Embryonic facial prominence (tissue), 1 donor: ENCODE data around the gene ITGB3.

Experiments used
- DNase-seq: peaks from one replicate; pipeline ENCODE4 v3.0.0-alpha.2; 2016; ENCODE audit errors: extremely low spot score

ITGB3 gene

DNA sequence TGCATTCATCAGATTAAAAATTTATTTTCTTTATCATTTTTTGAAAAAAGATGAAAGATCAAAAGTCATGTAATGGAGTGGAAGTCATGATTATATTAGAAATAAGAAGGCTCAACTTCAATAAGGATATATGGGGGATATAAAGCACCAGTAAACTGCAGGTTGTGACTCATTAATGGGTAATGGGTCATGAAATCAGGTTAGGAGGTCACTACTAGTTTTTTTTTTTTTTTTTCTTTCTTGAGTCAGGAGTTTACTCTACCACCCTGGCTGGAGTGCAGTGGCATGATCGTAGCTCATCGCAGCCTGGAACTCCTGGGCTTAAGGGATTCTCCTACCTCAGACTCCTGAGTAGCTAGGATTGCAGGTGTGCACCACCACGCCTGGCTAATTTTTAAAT lies 84.4 kb downstream of the ITGB3 start:
- DNase-seq, result no peak

DNA sequence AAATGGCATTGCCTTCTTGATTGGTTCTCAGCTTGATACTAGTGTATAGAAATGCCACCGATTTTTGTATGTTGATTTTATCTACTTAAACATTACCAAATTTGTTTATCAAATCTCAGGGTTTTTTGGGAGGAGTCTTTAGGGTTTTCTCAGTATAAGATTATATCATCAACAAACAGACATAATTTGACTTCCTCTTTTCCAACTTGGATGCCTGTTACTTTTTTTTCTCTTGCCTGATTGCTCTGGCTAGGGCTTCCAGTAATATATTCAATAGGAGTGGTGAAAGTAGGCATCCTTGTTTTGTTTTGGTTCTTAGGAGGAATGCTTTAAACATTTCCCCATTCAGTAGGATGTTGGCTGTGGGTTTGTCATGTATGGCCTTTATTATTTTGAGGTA lies 99.2 kb downstream of the ITGB3 start:
- no peak for DNase-seq

DNA sequence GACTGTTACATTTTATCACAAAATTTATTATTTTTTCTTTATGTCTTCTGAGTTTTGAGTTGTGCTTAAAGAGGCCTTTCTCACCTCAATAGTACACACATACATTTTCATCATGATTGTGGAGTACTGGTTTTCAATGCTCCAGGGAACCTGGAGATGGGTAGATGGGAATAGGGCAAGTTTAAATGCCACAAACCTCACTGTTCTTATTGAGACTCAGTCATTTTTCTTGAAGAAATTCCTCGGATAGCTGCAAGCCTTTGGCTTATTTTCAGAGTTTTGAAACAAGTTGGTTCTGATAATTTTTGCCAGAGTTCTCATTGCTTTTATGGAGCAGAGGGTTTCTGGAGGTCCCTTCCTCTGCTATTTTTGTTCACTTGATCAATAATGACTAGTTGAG lies 105.0 kb downstream of the ITGB3 start:
- no peak for DNase-seq
